A549 (cell line): ENCODE measurements around the gene ATOSB. TPM values are rescaled to one million over a fixed set of nuclear protein-coding genes. Genes with fewer than 3 reads are reported as not detected.

ENCODE experiments used
- ATAC-seq, 2 experiments: fragments of 200-7000 bp in 1 of 2; fragments of >200 bp in 1 of 2; cut with Nextera tagmentation in 1 of 2; cut with Tn5 transposase in 1 of 2; 3 replicates each; pipeline versions ENCODE4 v1.8.0 to v1.9.1; 2018 to 2020; ENCODE audit warnings: mild to moderate bottlenecking in 1 of 2, moderate library complexity in 1 of 2
- CTCF ChIA-PET: fragments of 300-600 bp; sonication (Branson Sonifier 250); formaldehyde crosslinking; extraction: SDS; loops from one replicate; lab custom pipeline; 2021; ENCODE audit warnings: antibody characterized with exemption, inconsistent platforms; lab: Yijun Ruan, JAX
- POLR2A ChIA-PET: fragments of 350-600 bp; formaldehyde crosslinking; extraction: SDS; loops from one replicate; lab custom pipeline; 2021; ENCODE audit warnings: antibody characterized with exemption, inconsistent platforms; lab: Yijun Ruan, JAX
- DNase-seq, 2 experiments: peaks; one replicate each; pipeline versions ENCODE4 v3.0.0 to v3.0.0-alpha.2; 2011 to 2016; ENCODE audit warnings: low read depth in 1 of 2, low spot score in 1 of 2
- FAIRE-seq: peaks from 2 replicates; lab custom pipeline; 2011; peaks lifted over from hg19 to GRCh38; lab: Jason Lieb, UNC
- H3K27ac ChIP-seq, 2 experiments: fragments of >200 bp; sonication (Bioruptor Twin); formaldehyde crosslinking; 3 replicates each; pipeline ENCODE4 v1.5.1; 2016 to 2017
- H3K4me1 ChIP-seq: fragments of >200 bp; sonication (Bioruptor Twin); formaldehyde crosslinking; 3 replicates; pipeline ENCODE4 v1.6.1; 2016
- H3K4me2 ChIP-seq: fragments of >200 bp; sonication (Bioruptor Twin); formaldehyde crosslinking; 3 replicates; pipeline ENCODE4 v1.6.1; 2016
- H3K4me3 ChIP-seq: fragments of >200 bp; sonication (Bioruptor Twin); formaldehyde crosslinking; 3 replicates; pipeline ENCODE4 v1.5.1; 2016
- H3K9me3 ChIP-seq: fragments of >200 bp; sonication (Bioruptor Twin); formaldehyde crosslinking; 3 replicates; pipeline ENCODE4 v1.6.1; 2016
- EHF ChIP-seq: fragments of 250-450 bp; sonication (Bioruptor Pico); IDR thresholded peaks from 2 replicates; pipeline ENCODE4 v1.5.0; 2020; ENCODE audit warnings: mild to moderate bottlenecking
- FOSL2 ChIP-seq, 2 experiments: fragments of 450-650 bp in 1 of 2; fragments of >200 bp in 1 of 2; sonication (Bioruptor Twin) in 1 of 2; formaldehyde crosslinking; IDR thresholded peaks; 2 replicates each; pipeline versions ENCODE4 v1.5.0 to v1.6.1; 2016 to 2020; ENCODE audit warnings: mild to moderate bottlenecking in 1 of 2, moderate library complexity in 1 of 2
- HOXA7 ChIP-seq: fragments of 250-450 bp; sonication (Bioruptor Pico); IDR thresholded peaks from 2 replicates; pipeline ENCODE4 v1.5.0; 2020; ENCODE audit warnings: mild to moderate bottlenecking, moderate library complexity
- JUN ChIP-seq, 2 experiments: fragments of >200 bp; sonication (Bioruptor Twin); formaldehyde crosslinking; IDR thresholded peaks; 2 replicates in 1 of 2; 3 replicates in 1 of 2; pipeline ENCODE4 v1.6.1; 2016 to 2017
- KDM5A ChIP-seq: fragments of 200-600 bp; sonication (generic); IDR thresholded peaks from 2 replicates; pipeline ENCODE4 v1.6.1; 2016; ENCODE audit warnings: antibody characterized with exemption, mild to moderate bottlenecking
- MAFK ChIP-seq: fragments of 450-650 bp; IDR thresholded peaks from 2 replicates; pipeline ENCODE4 v1.6.1; 2014; ENCODE audit not compliant: partially characterized antibody
- MYC ChIP-seq: IDR thresholded peaks from 2 replicates; pipeline ENCODE4 v1.6.1; 2012; ENCODE audit warnings: mild to moderate bottlenecking, inconsistent platforms, low read length, improper control_type of control experiment, borderline replicate concordance
- NFE2L2 ChIP-seq: fragments of 150-350 bp; conservative IDR thresholded peaks from 2 replicates; pipeline ENCODE4 v1.6.1; 2014; ENCODE audit warnings: low read length
- PHF8 ChIP-seq: fragments of 200-600 bp; sonication (generic); IDR thresholded peaks from 2 replicates; pipeline ENCODE4 v1.6.1; 2016; ENCODE audit warnings: low read depth, mild to moderate bottlenecking, antibody characterized with exemption, moderate library complexity, borderline replicate concordance
- POLR2AphosphoS2 ChIP-seq: conservative IDR thresholded peaks from 2 replicates; pipeline ENCODE4 v1.6.1; 2012; ENCODE audit warnings: low read length, improper control_type of control experiment, inconsistent platforms
- TP53 ChIP-seq: fragments of 250-450 bp; sonication (Bioruptor Pico); IDR thresholded peaks from 2 replicates; pipeline ENCODE4 v1.5.0; 2021; ENCODE audit warnings: mild to moderate bottlenecking, moderate library complexity
- WGBS: methylation state at CpG from one replicate; pipeline ENCODE4 v1.1.6; 2017; ENCODE audit errors: missing lambda C conversion rate; 5-methylcytosine and 5-hydroxymethylcytosine counted together
- polyA plus RNA-seq, 4 experiments: library from polyadenylated mRNA; depleted of rRNA in 3 of 4; stranded (reverse); fragments of >200 nt; fragmentation: RNase III in 1 of 4; extraction: RNeasy Plus Mini Kit Qiagen cat#74134 plus additional on column Dnase treatment in 1 of 4; gene quantifications; 2 replicates in 3 of 4; 3 replicates in 1 of 4; pipeline ENCODE4 v1.2.3, GENCODE V29; 2011 to 2017
- TF ChIP-seq, protein P1 (sequence below): fragments of 250-450 bp; sonication (Bioruptor Pico); IDR thresholded peaks from 2 replicates; pipeline ENCODE4 v1.5.0; 2021; ENCODE audit warnings: mild to moderate bottlenecking, moderate library complexity, borderline replicate concordance
- TF ChIP-seq, protein P2 (sequence below): fragments of 250-450 bp; sonication (Bioruptor Pico); IDR thresholded peaks from 2 replicates; pipeline ENCODE4 v1.5.0; 2020; ENCODE audit warnings: low read depth, mild to moderate bottlenecking, moderate library complexity
- TF ChIP-seq, protein P3 (sequence below): fragments of >200 bp; sonication (Bioruptor Twin); formaldehyde crosslinking; IDR thresholded peaks from 3 replicates; pipeline ENCODE4 v1.5.1; 2016
- TF ChIP-seq, protein P4 (sequence below): fragments of 150-350 bp; IDR thresholded peaks from 2 replicates; pipeline ENCODE4 v1.6.1; 2014; ENCODE audit warnings: low read depth, mild to moderate bottlenecking, low read length
- TF ChIP-seq, protein P5 (sequence below): IDR thresholded peaks from 2 replicates; pipeline ENCODE4 v1.6.1; 2012

ATOSB gene
- polyA plus RNA-seq, 2 of the 4 experiments (the other 2 are of a cell fraction), result 11.8 to 14.0 TPM

DNA sequence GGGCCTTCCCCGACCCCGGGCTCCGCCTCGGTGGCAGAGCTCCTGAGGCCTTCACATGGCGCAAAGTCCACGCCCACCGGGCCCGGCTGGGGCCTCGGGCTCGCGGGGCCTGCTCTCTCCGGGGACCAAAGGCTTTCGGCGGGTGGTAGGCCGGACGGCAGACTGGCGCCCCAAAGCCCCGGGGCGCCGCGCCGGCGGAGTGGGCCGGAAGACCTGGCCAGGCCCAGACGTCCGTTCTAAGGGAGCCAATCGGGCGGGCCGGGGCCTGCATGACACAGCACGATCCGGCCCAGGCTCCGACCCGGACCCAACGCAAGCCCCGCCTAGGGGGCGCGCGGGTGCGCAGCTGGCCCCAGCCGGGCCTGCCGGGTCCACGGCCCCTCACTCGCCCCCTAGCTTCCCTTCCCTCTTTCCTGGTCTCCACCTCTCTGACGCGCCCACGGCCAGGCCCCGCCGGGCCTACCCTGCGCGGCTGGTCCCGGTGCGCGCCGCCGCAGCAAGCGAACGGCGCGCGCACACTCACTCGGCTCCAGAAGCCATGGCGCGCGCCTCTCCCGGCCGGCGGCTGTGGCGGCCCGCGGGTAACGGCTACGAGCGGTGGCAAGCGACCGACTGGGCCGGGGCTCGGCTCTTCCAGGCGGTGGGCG, 43.7 kb downstream of the ATOSB start:
- ATAC-seq (peak; percentile 81 to 87), DNase-seq (peak; percentile 77 to 92), FAIRE-seq (no peak)
- peak overlapping the region; percentile 92 for H3K4me3 ChIP-seq
- CTCF ChIA-PET, result interaction anchor here (1.1 to 3.8 kb wide), 13 partner anchors 8 to 172 kb away, joined by 3 to 27 read pairs (median 5); partner anchors contain the start of genes ATOSB, FANCG and PIGO
- 0% methylated on average over 13 of the region's 79 CpGs for WGBS
- H3K4me1 ChIP-seq, result peaks cover 28% of the 10 kb centered on the region
- H3K9me3 ChIP-seq, result no peaks in the 10 kb centered on the region
- TF ChIP-seq FOSL2 (IDR thresholded peaks at IDR 0.05) (no peak), FOSL2 (CRISPR knock-in tag; IDR thresholded peaks at IDR 0.05) (peak; percentile 31), HOXA7 (0 out of 2 replicates have a peak, but pooled peaks have one; percentile 45), POLR2AphosphoS2 (no peak), TP53 (CRISPR knock-in tag) (0 out of 2 replicates have a peak, but pooled peaks have one; percentile 13), JUN (IDR thresholded peaks at IDR 0.05) (no peak; a peak in 4 of 5 replicates), MAFK (peak; percentile 92), PHF8 (peak; percentile 82), NFE2L2 (peak; percentile 60), KDM5A (no peak), MYC (peak; percentile 79; the same call in 1 of the 2 replicates), EHF (CRISPR knock-in tag) (0 out of 2 replicates have a peak, but pooled peaks have one; percentile 42)
- TF ChIP-seq, protein P1, sequence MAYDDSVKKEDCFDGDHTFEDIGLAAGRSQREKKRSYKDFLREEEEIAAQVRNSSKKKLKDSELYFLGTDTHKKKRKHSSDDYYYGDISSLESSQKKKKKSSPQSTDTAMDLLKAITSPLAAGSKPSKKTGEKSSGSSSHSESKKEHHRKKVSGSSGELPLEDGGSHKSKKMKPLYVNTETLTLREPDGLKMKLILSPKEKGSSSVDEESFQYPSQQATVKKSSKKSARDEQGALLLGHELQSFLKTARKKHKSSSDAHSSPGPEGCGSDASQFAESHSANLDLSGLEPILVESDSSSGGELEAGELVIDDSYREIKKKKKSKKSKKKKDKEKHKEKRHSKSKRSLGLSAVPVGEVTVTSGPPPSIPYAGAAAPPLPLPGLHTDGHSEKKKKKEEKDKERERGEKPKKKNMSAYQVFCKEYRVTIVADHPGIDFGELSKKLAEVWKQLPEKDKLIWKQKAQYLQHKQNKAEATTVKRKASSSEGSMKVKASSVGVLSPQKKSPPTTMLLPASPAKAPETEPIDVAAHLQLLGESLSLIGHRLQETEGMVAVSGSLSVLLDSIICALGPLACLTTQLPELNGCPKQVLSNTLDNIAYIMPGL, result 0 out of 2 replicates have a peak, but pooled peaks have one; percentile 44
- TF ChIP-seq, protein P2, sequence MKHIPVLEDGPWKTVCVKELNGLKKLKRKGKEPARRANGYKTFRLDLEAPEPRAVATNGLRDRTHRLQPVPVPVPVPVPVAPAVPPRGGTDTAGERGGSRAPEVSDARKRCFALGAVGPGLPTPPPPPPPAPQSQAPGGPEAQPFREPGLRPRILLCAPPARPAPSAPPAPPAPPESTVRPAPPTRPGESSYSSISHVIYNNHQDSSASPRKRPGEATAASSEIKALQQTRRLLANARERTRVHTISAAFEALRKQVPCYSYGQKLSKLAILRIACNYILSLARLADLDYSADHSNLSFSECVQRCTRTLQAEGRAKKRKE (CRISPR knock-in tag), result 0 out of 2 replicates have a peak, but pooled peaks have one; percentile 29
- TF ChIP-seq, protein P3, sequence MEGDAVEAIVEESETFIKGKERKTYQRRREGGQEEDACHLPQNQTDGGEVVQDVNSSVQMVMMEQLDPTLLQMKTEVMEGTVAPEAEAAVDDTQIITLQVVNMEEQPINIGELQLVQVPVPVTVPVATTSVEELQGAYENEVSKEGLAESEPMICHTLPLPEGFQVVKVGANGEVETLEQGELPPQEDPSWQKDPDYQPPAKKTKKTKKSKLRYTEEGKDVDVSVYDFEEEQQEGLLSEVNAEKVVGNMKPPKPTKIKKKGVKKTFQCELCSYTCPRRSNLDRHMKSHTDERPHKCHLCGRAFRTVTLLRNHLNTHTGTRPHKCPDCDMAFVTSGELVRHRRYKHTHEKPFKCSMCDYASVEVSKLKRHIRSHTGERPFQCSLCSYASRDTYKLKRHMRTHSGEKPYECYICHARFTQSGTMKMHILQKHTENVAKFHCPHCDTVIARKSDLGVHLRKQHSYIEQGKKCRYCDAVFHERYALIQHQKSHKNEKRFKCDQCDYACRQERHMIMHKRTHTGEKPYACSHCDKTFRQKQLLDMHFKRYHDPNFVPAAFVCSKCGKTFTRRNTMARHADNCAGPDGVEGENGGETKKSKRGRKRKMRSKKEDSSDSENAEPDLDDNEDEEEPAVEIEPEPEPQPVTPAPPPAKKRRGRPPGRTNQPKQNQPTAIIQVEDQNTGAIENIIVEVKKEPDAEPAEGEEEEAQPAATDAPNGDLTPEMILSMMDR, result peak; percentile 59
- TF ChIP-seq, protein P4, sequence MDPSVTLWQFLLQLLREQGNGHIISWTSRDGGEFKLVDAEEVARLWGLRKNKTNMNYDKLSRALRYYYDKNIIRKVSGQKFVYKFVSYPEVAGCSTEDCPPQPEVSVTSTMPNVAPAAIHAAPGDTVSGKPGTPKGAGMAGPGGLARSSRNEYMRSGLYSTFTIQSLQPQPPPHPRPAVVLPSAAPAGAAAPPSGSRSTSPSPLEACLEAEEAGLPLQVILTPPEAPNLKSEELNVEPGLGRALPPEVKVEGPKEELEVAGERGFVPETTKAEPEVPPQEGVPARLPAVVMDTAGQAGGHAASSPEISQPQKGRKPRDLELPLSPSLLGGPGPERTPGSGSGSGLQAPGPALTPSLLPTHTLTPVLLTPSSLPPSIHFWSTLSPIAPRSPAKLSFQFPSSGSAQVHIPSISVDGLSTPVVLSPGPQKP, result no peak
- TF ChIP-seq, protein P5, sequence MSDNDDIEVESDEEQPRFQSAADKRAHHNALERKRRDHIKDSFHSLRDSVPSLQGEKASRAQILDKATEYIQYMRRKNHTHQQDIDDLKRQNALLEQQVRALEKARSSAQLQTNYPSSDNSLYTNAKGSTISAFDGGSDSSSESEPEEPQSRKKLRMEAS, result peak; percentile 61; the same call in 1 of the 2 replicates
- H3K4me2 ChIP-seq, result peak overlapping the region; percentile 83
- POLR2A ChIA-PET, result interaction anchor here (0.7 to 3.2 kb wide), 26 partner anchors 8 to 533 kb away, joined by 3 to 47 read pairs (median 6); partner anchors contain the start of genes ATOSB, DNAJB5, FANCG and PIGO
- peak overlapping the region; percentile 97 to 98 for H3K27ac ChIP-seq
